ENCODE data around the gene CTBP2.

Gene CTBP2

DNA sequence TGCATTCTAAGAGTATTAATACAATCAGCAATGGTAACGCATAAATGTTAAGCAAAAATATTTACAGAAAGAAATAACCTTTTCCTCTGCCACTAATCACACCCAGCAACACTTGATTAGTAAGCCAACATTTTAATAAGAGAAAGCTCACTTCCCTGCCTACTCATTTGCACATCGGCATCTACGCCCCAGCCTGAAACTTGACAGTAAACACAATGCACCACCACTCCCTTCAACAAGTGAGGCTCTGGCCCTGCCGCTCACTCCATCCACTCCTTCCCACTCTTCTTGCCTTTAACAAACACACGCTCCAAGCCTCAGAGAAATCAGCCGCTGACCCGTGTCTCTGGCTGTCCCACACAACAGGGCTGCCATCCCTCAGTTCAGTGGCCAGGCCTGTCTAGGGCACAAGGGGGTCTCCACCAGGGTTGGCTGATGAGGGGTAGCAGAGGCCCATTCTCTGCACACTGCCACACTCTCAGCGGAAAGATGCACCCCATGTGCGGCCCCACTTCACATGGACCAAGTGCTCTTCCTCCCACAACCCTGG, 54.6 kb downstream of the CTBP2 start:
- no peak overlapping the region for H3K14ac ChIP-seq (ENCODE audit: low read length)
- no peak overlapping the region for H3K4ac ChIP-seq (ENCODE audit: low read length)
- peaks cover 7 to 16% of the 10 kb centered on the region in 2 donors for H3K4me1 ChIP-seq (ENCODE audit: control insufficient read depth in 2 of 2, insufficient read depth in 1 of 2, low read depth in 1 of 2, low read length in 2 of 2)
- H3K9me3 ChIP-seq (replicated peaks in 1 of 2; ENCODE audit: control insufficient read depth in 2 of 2, insufficient read depth in 1 of 2, low read depth in 1 of 2, low read length in 2 of 2) = peaks cover 10 to 31% of the 10 kb centered on the region in 2 donors
- H3K27ac ChIP-seq (replicated peaks; ENCODE audit: low read length) = no peak overlapping the region
- no peak overlapping the region for H3K4me3 ChIP-seq (ENCODE audit: low read length in 2 of 2)
- no peak overlapping the region for H3K23ac ChIP-seq (ENCODE audit: low read depth, low read length, poor library complexity)
- H2BK120ac ChIP-seq (ENCODE audit: low read depth, low read length) = no peak overlapping the region
- no peaks in the 10 kb centered on the region for H3K27me3 ChIP-seq (ENCODE audit: control insufficient read depth in 3 of 3, insufficient read depth in 3 of 3, low read depth in 1 of 3, low read length in 3 of 3)
- H3K9ac ChIP-seq (ENCODE audit: low read depth, low read length, poor library complexity) = no peak overlapping the region
- H3K4me2 ChIP-seq (ENCODE audit: insufficient read depth, low read length, poor library complexity, severe bottlenecking) = no peak overlapping the region
- WGBS, 2 donors (ENCODE audit: extremely low coverage in 2 of 2, insufficient read length in 2 of 2, insufficient replicate concordance in 1 of 2) = no CpG with 5 or more reads among the region's 9 CpGs
- H2BK5ac ChIP-seq (ENCODE audit: low read length) = no peak overlapping the region
- H3K79me1 ChIP-seq (ENCODE audit: low read depth, low read length) = peaks cover 17% of the 10 kb centered on the region
- H3K36me3 ChIP-seq (replicated peaks in 1 of 2; ENCODE audit: control insufficient read depth in 2 of 2, insufficient read depth in 2 of 2, low read length in 2 of 2) = peaks cover 23 to 92% of the 10 kb centered on the region in 2 donors
- no peak overlapping the region for H2AK5ac ChIP-seq (ENCODE audit: low read depth, low read length)
- no peak overlapping the region for H4K91ac ChIP-seq (ENCODE audit: low read depth, low read length, poor library complexity)
- H2AFZ ChIP-seq (ENCODE audit: low read length) = no peak overlapping the region
- H2BK12ac ChIP-seq (ENCODE audit: low read length) = no peak overlapping the region
- H3K18ac ChIP-seq (ENCODE audit: low read length) = no peak overlapping the region
- no peak for DNase-seq (ENCODE audit: low spot score)
- H2BK15ac ChIP-seq (ENCODE audit: low read length) = no peak overlapping the region
- no peak overlapping the region for H4K8ac ChIP-seq (ENCODE audit: low read depth, low read length)

DNA sequence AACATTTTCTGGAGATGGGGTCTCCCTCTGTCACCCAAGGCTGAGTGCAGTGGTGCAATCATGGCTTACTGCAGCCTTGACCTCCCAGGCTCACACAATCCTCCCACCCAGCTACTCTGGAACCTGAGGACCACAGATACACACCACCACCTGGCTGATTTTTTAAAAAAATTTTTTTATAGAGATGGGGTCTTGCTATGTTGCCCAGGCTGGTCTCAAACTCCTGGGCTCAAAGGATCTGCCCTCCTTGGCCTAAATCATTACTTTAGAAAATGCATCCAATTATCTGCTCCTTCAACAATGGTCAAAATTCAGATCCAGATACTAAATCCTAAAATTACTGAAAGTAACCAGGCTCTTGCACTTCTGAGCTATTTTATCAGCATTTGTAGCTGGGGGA, 55.2 kb downstream of the CTBP2 start:
- Histone ChIP-seq H3K9me3 (replicated peaks in 1 of 2; ENCODE audit: control insufficient read depth in 2 of 2, insufficient read depth in 1 of 2, low read depth in 1 of 2, low read length in 2 of 2) (peaks cover 10 to 31% of the 10 kb centered on the region in 2 donors), H3K27me3 (ENCODE audit: control insufficient read depth in 3 of 3, insufficient read depth in 3 of 3, low read depth in 1 of 3, low read length in 3 of 3) (no peaks in the 10 kb centered on the region), H3K4me3 (ENCODE audit: low read length in 2 of 2) (no peak overlapping the region), H4K8ac (ENCODE audit: low read depth, low read length) (no peak overlapping the region), H3K27ac (replicated peaks; ENCODE audit: low read length) (no peak overlapping the region), H3K14ac (ENCODE audit: low read length) (no peak overlapping the region), H4K91ac (ENCODE audit: low read depth, low read length, poor library complexity) (no peak overlapping the region), H3K79me1 (ENCODE audit: low read depth, low read length) (peaks cover 17% of the 10 kb centered on the region), H3K18ac (ENCODE audit: low read length) (no peak overlapping the region), H3K4ac (ENCODE audit: low read length) (no peak overlapping the region), H3K9ac (ENCODE audit: low read depth, low read length, poor library complexity) (no peak overlapping the region), H2AFZ (ENCODE audit: low read length) (no peak overlapping the region), H2BK12ac (ENCODE audit: low read length) (no peak overlapping the region), H3K4me1 (ENCODE audit: control insufficient read depth in 2 of 2, insufficient read depth in 1 of 2, low read depth in 1 of 2, low read length in 2 of 2) (peaks cover 7 to 16% of the 10 kb centered on the region in 2 donors), H3K4me2 (ENCODE audit: insufficient read depth, low read length, poor library complexity, severe bottlenecking) (no peak overlapping the region), H3K23ac (ENCODE audit: low read depth, low read length, poor library complexity) (no peak overlapping the region), H3K36me3 (replicated peaks in 1 of 2; ENCODE audit: control insufficient read depth in 2 of 2, insufficient read depth in 2 of 2, low read length in 2 of 2) (peaks cover 23 to 86% of the 10 kb centered on the region in 2 donors), H2BK5ac (ENCODE audit: low read length) (no peak overlapping the region), H2AK5ac (ENCODE audit: low read depth, low read length) (no peak overlapping the region), H2BK15ac (ENCODE audit: low read length) (no peak overlapping the region), H2BK120ac (ENCODE audit: low read depth, low read length) (no peak overlapping the region)
- no peak for DNase-seq (ENCODE audit: low spot score)

DNA sequence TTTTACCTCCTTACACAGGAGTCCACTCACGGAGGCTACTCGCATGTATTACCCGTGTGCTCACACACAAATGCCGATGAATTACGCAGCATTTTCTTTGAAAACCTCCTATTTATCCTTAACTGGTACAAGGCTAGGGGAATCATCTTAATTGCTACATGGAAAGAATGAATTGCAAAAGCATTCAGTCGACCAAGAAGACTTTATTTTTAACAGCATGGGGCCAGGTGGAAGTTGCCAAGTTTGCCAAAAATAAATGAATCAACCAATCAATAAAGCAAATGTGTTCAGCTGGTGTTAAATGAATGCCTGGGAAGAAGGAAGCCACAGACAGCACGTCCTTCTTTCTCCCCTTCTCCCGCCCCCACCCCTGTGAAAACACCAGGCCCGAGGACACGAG, 55.8 kb downstream of the CTBP2 start:
- no peak for DNase-seq (ENCODE audit: low spot score)
- Histone ChIP-seq H3K27ac (replicated peaks; ENCODE audit: low read length) (no peak overlapping the region), H3K9ac (ENCODE audit: low read depth, low read length, poor library complexity) (no peak overlapping the region), H3K36me3 (replicated peaks in 1 of 2; ENCODE audit: control insufficient read depth in 2 of 2, insufficient read depth in 2 of 2, low read length in 2 of 2) (peaks cover 23 to 83% of the 10 kb centered on the region in 2 donors), H3K23ac (ENCODE audit: low read depth, low read length, poor library complexity) (no peak overlapping the region), H2BK5ac (ENCODE audit: low read length) (no peak overlapping the region), H4K8ac (ENCODE audit: low read depth, low read length) (no peak overlapping the region), H3K4me3 (ENCODE audit: low read length in 2 of 2) (no peak overlapping the region), H3K9me3 (replicated peaks in 1 of 2; ENCODE audit: control insufficient read depth in 2 of 2, insufficient read depth in 1 of 2, low read depth in 1 of 2, low read length in 2 of 2) (peaks cover 10 to 25% of the 10 kb centered on the region in 2 donors), H3K4me1 (ENCODE audit: control insufficient read depth in 2 of 2, insufficient read depth in 1 of 2, low read depth in 1 of 2, low read length in 2 of 2) (peaks cover 7 to 16% of the 10 kb centered on the region in 2 donors), H3K79me1 (ENCODE audit: low read depth, low read length) (peaks cover 15% of the 10 kb centered on the region), H2AFZ (ENCODE audit: low read length) (no peak overlapping the region), H3K18ac (ENCODE audit: low read length) (no peak overlapping the region), H4K91ac (ENCODE audit: low read depth, low read length, poor library complexity) (no peak overlapping the region), H3K14ac (ENCODE audit: low read length) (no peak overlapping the region), H2BK12ac (ENCODE audit: low read length) (no peak overlapping the region), H2BK15ac (ENCODE audit: low read length) (no peak overlapping the region), H3K27me3 (ENCODE audit: control insufficient read depth in 3 of 3, insufficient read depth in 3 of 3, low read depth in 1 of 3, low read length in 3 of 3) (no peaks in the 10 kb centered on the region), H2BK120ac (ENCODE audit: low read depth, low read length) (no peak overlapping the region), H2AK5ac (ENCODE audit: low read depth, low read length) (no peak overlapping the region), H3K4ac (ENCODE audit: low read length) (no peak overlapping the region), H3K4me2 (ENCODE audit: insufficient read depth, low read length, poor library complexity, severe bottlenecking) (no peak overlapping the region)
- no CpG with 5 or more reads among the region's 10 CpGs for WGBS, 2 donors (ENCODE audit: extremely low coverage in 2 of 2, insufficient read length in 2 of 2, insufficient replicate concordance in 1 of 2)

DNA sequence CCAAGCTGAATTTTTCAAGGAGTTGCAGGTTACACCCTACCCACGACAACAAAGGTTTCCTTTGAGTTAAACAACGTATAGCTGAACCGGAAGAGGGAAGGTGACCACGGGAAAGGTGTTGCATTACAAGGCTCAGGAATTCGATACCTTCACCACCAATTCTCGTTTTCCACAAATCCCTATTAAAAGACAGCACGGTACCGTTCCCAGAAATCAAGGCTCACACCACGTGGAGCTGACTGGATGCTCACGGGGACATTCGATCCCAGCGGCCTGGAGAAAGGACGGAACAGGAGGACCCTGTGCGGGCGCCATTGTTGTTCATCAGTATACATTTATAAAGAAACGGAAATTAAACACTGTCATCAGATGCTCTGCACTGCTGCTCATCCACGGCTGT, 56.4 kb downstream of the CTBP2 start:
- peaks cover 7 to 18% of the 10 kb centered on the region in 2 donors for H3K9me3 ChIP-seq (replicated peaks in 1 of 2; ENCODE audit: control insufficient read depth in 2 of 2, insufficient read depth in 1 of 2, low read depth in 1 of 2, low read length in 2 of 2)
- no peak overlapping the region for H2AK5ac ChIP-seq (ENCODE audit: low read depth, low read length)
- DNase-seq (ENCODE audit: low spot score) = no peak
- H3K79me1 ChIP-seq (ENCODE audit: low read depth, low read length) = peaks cover 13% of the 10 kb centered on the region
- no peak overlapping the region for H3K4ac ChIP-seq (ENCODE audit: low read length)
- H2AFZ ChIP-seq (ENCODE audit: low read length) = no peak overlapping the region
- H3K4me3 ChIP-seq (ENCODE audit: low read length in 2 of 2) = no peak overlapping the region
- peaks cover 7 to 16% of the 10 kb centered on the region in 2 donors for H3K4me1 ChIP-seq (ENCODE audit: control insufficient read depth in 2 of 2, insufficient read depth in 1 of 2, low read depth in 1 of 2, low read length in 2 of 2)
- no peak overlapping the region for H4K8ac ChIP-seq (ENCODE audit: low read depth, low read length)
- no peak overlapping the region for H2BK5ac ChIP-seq (ENCODE audit: low read length)
- H3K14ac ChIP-seq (ENCODE audit: low read length) = no peak overlapping the region
- no peak overlapping the region for H3K23ac ChIP-seq (ENCODE audit: low read depth, low read length, poor library complexity)
- H3K27ac ChIP-seq (replicated peaks; ENCODE audit: low read length) = no peak overlapping the region
- H3K18ac ChIP-seq (ENCODE audit: low read length) = no peak overlapping the region
- H2BK15ac ChIP-seq (ENCODE audit: low read length) = no peak overlapping the region
- no peak overlapping the region for H3K4me2 ChIP-seq (ENCODE audit: insufficient read depth, low read length, poor library complexity, severe bottlenecking)
- peaks cover 20 to 79% of the 10 kb centered on the region in 2 donors for H3K36me3 ChIP-seq (replicated peaks in 1 of 2; ENCODE audit: control insufficient read depth in 2 of 2, insufficient read depth in 2 of 2, low read length in 2 of 2)
- no CpG with 5 or more reads among the region's 17 CpGs for WGBS, 2 donors (ENCODE audit: extremely low coverage in 2 of 2, insufficient read length in 2 of 2, insufficient replicate concordance in 1 of 2)
- H2BK120ac ChIP-seq (ENCODE audit: low read depth, low read length) = no peak overlapping the region
- H4K91ac ChIP-seq (ENCODE audit: low read depth, low read length, poor library complexity) = no peak overlapping the region
- no peak overlapping the region for H3K9ac ChIP-seq (ENCODE audit: low read depth, low read length, poor library complexity)
- no peak overlapping the region for H2BK12ac ChIP-seq (ENCODE audit: low read length)
- H3K27me3 ChIP-seq (ENCODE audit: control insufficient read depth in 3 of 3, insufficient read depth in 3 of 3, low read depth in 1 of 3, low read length in 3 of 3) = no peaks in the 10 kb centered on the region
